NCI-H345 treated with DMSO at 0.1 percent for 48 hours (cell line): ENCODE data around the gene ITPRID2.
"Not testable (repeated sequence)": the region's sequence is repeated elsewhere in the genome, so short reads cannot be mapped to it uniquely, and the experiment has no call there.

ENCODE experiments used
- DNase-seq: peaks from one replicate; lab custom pipeline; 2025; ENCODE audit not compliant: unreplicated experiment; lab: John Stamatoyannopoulos, UW

The ITPRID2 gene

DNA sequence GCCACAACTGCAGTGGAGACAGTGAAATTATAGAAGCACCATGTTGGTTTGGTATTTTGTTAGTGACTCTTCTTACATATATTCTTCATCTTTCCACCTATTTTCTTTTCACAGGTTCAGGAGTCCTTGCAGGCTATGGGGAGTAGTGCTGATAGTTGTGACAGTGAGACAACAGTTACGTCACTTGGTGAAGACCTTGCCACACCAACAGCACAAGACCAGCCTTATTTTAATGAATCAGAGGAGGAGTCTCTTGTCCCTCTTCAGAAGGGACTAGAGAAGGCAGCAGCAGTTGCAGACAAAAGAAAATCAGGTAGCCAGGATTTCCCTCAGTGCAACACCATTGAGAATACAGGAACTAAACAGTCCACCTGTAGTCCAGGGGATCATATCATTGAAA, 23.6 kb downstream of the ITPRID2 start:
- no peak for DNase-seq

DNA sequence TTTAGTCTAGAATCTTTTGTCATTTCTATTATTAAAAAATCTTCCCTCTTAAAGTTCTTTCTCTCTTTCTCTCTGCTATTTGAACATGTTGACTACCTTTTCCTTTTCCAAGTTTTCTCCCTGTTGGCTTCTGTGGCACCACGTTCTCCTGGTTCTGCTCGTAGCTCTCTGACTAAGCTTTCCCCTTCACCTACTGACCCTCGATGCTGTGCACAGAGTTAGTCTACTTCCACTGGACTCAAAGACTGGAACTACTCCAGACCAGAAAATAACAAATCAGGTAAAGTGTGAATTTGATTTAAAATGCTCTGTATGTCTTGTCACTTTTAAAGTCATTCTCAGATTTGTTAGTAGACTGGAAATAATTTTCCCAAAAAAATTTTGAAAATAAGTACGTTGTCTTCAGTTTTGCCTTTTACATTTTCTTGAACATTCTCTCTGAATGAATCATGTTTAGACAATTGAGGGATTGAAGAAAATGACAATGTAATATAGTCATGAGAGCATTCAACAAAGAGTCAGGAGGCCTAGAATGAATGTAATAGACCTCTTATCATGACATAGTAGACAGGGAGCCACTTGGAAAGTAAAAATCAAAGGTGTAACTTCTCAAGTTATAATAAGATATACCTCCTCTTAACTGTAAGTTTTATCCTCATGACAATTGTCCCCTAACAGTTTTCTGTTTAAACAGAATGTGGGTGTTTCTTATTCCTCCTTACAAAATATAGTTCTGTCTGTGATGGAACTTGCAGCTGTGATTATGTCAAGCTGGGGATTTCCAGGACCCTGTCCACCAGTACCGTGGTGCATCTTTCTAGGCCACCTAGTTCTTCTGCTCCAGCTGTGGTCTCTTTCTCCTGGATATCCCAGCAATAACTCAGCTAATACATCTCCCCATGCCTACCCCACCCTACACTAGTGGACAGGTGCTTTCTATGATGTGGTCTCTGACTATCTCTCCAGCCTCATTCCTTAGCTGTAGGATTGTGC, 25.5 kb downstream of the ITPRID2 start:
- DNase-seq, result no peak

DNA sequence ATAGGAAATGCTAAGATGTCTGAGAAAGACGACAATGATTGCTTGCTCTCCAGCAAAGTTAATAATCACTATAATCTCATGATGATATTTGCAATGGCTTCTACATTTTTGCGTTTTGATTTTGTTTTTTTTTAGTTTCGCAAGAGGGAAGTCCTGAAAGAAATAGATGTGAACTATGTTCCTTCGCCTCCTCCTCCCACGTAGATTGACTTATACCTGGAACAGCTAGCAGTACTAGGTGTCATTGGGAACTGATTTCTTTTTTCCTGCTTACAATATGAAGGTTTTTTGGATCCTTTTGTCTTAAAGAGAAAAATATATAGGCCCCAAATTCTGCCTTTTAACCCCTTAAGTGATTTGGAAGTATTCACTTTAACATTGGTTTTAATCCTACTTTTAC, 26.7 kb downstream of the ITPRID2 start:
- no peak for DNase-seq

DNA sequence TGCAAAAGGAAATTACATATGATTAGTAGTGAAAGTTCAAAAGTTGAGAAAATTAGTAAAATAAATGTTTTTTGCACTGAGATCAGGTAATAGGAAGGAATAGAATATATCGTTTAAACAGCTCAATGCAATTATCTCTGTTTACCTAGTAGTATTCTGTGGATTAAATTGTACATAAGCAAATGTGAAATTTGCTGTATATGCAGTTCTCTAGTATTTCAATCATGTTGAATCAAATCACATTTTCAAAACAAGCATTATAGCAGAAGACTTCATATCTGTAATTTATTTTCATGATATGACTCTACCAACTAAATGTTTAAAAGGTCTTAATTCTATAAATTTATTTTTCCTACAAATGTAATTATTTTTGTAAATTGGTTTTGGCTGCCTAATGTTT, 31.6 kb downstream of the ITPRID2 start:
- DNase-seq, result no peak

DNA sequence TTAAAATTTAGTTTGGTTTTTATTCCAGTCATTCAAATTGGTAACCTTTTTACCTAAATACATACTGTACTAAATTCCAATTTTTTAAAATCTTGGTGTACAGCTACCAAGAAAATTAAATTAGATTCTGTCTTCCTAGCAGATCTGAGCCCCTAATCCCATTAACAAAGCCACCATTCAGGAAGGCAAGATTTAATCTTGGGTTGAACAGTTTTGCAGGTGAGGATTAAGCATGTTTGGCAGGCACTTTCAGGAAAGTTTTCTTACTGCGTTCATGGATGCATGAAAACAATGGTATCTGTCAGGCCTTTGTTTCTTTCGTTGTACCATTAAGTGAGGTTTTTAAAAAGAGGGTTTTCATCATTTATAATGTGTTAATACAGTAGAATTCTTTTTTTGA, 32.8 kb downstream of the ITPRID2 start:
- DNase-seq, result no peak

DNA sequence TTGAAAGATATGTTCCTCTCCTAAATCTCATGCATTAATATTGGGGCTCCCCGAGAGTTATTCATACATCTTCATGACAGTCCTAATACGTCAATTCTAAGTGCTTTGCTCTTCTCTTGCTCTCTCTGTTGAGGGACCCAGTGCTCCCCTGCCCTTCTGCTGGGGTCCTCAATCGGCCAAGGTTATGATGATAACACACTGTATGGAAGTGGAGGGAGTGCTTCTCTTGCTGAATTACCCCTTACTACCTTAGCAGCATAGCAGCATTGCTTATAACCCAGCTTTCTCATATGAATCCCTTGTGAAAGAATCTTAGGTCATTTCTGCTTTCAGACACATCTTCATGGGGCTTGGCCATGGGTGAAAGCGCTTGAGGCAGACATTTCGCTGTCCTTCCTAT, 43.2 kb downstream of the ITPRID2 start:
- DNase-seq, result no peak

DNA sequence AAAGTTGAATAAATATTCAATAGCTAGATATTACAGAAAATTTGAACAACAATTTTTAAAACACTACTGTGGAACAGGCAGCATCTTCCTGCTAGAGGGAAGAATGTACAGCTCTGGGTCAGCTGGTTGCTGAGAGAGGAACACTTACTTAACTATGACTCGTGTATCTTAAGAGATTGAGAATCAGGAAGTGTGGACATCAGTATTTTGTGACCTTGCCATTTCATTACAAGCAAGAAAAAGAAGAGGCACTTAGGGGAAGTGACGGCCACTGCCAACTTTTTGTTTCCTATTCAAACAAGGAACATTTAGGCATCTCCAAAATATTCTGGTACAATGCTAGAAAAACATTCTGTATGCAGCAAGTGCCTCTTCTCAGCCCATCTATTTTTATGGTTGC, 45.9 kb downstream of the ITPRID2 start:
- no peak for DNase-seq

DNA sequence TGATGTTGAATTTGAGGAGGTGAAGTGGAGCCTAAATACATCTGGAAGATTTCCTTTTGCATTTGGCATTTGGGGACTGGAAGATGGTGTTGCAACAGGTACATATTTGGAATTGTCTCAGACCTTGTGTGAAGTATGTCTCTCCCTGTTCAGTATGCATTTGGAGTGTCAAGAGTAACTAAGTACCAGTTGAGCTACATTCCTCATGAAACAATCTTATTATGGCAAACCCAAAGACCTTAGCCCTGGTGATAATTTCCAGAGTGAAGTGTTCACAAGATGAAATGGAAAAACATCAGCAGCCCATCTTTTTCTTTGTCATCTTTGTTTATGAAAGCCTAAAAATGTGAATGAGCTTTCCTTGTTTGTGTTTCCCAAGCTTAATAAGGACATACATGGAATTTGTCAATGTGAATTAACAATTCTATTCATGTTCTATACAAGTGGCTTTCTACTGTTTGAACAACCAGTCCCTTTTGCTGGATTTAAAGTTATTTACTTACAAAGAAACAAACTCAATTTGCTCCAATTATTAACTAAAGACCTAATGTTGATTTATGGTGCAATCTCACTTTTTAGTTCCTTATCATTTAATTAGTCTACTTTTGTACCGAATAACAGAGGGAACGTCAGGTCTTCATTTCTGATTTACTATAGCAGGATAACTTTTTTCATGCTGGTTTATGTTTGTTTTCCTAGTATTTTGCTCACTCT, 52.0 kb downstream of the ITPRID2 start:
- DNase-seq, result no peak

DNA sequence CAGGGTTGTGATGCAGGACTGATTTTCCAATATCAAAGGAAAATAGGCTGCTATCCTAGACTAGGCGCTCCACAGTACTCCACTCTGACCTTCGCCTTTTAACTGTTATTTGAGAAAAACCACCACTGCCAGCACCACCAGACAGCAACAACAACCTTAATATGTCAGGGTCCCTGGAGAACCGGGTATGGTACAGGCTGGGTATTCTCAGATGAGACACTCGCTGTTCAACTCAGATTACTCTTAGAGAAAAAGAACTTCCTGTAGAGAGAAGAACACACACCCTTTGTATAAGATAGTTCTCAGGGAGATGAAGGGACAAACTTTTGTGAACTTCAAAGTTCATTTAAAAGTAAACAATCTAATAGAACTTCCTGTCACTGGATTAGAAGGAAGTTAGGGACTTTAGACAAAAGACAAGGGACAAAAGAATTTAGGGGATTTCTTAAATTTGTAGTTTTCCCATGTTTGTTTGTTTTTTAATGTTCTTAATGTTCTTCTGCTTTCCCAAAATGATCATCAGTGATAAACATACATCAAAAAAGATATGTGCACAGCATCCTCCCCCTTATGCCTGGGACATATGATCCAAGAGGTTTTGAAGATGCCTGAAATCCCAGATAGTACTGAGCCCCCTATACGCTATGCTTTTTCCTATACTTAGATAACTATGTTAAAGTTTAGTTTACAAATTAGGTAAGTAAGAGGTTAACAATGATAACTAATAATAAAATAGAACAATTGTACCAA, 52.8 kb downstream of the ITPRID2 start:
- DNase-seq, result no peak

DNA sequence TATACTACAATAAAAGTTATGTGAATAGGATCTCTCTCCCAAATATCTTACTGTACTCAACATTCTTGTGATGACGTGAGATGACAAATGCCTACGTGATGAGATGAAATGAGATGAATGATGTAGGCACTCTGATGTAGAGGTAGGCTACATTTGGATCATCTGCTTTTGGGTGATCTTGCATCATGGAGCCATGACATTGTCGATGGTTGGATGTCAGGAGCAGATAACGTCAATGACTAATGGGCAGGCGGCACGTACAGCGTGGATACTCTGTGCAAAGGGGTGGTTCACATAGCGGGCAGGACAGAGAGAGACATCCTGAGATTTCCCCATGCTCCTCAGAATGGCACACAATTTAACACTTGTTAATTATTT, 53.4 kb downstream of the ITPRID2 start:
- DNase-seq, result no peak

DNA sequence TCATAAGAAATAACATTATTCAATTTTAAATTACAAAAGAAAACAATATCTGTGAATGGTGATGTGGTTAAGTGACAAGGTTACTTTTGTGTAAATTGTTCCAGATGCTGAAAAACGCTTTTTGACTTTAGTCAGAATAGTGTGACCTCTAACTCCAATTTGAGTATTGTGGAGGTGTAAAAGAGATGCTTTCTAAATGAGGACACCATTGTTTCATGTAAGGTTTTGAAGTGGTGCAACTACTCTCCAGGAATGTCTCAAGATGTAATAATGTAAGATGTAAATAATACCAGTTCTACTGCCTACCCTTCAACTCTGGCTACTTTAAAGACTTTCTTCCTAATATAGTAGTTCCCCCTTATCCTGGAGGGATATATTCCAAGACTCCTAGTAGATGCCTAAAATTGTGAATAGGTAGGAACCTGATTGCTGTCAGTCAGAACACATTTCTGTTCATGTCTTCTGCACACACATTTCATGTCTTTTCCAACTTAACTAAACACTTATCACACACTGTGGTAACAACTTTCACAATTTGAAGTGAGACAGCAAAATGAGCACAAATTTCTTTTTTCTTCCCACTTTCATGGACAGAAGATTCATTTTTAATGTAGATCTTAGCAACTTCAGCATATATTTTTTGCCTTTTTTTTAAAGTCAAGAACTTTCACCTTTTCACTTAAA, 55.1 kb downstream of the ITPRID2 start:
- DNase-seq, result no peak

DNA sequence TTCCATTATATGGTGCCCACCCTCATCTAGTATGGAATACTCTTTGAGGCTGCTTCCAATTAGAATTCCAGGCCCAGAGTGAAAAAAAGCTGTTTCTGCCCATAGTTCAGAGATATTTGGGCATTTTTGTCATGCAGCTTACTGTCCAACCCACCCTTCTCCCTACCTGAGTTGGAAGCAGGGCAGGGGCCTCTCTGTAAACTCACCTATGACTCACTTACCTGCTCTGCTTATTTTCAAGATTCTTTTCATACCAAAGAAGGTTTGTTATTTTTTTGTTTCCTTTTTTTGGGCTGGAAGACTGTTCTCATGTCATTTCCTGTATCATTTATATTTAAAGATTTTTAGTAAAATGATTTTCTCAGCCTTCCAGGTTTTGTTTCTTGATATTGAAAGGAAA, 55.7 kb downstream of the ITPRID2 start:
- DNase-seq, result no peak

DNA sequence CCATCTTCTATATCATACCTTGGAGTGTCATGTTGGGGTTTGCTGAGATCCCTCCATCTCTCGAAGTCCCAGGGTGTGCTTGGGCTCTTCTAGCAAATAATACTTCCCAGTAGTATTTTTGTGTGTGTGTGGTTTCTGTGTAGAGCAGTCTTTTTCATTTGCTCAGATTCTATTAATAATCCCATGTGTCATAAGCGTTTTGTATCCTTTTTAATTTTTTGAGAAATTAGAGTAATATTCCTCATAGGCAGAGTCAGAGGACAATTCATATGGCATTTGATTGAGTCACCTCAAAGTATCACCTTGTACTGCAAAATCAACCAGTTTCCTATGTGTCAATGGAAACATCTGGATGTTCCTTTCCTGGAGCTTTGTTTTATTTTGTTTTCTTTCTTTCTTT, 56.7 kb downstream of the ITPRID2 start:
- DNase-seq, result no peak

DNA sequence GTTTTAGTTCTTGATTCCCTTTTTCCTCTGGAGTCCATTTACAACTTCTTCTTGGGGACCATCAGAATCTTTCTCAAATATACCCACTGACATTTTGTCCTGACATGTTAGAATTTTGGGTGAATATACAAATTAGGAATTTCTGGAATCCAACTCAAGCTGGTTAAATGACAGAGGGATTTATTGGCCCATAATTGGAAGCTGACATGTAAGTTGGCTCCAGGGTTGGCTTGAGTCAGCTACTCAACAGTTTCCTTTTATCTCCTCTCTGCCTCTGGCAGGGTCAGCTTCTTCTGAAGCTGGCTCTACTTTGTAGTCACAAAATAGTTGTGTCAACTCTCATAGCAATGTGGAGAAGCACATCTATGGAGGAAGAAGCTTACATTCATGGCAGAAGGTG, 57.5 kb downstream of the ITPRID2 start:
- no peak for DNase-seq

DNA sequence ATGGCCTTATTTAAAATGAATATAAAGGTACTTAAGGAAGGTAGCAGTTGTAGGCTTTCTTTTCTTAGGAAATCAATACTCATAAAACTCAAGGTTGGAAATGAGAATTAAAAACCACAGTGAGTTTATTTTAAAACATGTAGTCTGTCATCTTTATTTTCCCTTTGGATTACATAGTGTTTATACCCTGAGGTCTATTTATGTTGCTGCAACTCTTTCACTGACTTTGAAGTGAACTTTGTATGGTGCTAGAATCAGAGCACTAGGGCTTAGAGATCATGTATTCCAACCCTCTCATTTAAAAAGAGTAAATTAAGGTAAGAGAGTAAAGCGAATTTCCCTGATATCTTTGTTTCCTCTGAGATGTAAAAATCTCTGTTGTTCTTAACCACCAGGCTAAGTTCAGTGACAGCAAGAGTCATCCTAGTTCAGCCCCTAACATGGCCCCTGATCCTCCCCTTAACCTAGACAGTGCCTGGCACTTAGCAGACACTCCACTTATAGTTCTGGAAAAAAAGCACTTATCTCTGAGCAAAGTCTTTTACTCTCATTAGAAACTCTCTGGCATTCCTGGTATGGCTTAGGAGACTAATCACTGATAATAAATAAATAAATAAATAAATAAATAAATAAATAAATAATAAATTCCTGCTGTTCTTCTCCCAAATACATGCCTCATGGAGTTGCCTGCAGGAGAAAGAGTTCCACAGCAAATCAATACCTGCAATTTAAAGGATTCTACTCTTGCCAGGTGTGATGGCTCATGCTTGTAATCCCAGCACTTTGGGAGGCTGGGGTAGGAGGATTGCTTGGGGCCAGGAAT, 61.1 kb downstream of the ITPRID2 start:
- DNase-seq, result no peak

DNA sequence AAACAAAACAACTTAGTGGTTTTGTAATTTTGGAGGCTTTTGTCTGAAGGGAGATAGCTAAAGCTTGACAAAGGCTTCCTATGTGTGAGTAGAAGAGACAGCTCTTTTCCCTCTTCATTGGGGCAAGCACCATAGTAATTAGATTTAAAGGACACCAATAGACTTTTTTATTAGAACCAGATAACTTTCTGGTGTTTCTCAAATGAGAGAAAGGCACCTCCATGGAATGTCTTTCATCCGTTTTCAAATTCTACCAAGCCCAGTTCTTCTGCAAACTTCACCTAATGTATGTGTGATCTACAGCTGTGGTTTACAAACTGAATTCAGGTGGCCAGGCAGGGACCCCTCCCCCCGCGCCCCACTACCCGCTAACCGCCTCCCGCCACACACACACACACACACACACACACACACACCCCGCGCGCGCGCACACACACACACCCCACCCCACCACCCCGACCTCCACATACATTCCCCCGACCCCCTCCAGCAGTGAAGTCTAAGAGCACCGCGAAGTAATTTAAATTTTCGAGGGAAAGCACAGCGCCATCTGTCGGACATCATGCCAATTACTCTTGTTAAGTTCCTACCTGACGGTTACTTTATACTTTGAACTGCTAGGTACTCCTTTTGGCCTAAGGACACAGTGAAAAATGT, 62.5 kb downstream of the ITPRID2 start:
- no peak for DNase-seq

DNA sequence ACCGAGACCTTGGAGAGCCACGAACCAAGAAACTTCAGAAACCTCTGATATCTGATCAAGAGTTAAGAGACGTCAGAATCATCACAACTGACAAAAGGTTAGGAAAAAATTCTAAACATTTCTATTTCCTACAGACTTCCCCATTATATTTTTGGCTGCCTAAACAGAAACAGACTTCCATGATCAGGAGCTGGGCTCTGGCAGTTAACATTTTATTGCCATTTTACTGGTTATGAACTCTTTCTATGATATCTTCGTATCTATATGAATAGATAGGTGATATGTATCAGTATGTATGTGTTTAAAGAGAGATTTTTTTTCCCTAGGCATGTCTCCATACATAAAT, 63.0 kb downstream of the ITPRID2 start:
- DNase-seq, result no peak

DNA sequence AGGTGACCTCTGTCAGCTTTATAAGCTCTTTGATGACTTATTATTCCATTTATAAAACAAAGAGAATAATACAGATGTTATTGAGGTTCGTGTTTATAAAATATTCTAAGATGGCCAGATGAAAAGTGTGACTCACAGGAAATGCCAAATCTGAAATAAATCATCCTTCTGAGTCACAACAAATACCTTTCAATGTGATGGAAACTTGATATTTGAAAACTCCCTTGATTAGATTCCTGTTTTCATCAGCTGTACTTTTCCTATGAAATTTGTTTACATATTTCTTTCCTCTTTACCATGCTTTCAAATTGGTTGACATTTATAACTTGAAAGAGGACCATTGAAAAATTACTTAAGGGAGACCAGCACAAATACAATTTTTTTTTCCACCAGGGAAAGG, 63.5 kb downstream of the ITPRID2 start:
- no peak for DNase-seq

DNA sequence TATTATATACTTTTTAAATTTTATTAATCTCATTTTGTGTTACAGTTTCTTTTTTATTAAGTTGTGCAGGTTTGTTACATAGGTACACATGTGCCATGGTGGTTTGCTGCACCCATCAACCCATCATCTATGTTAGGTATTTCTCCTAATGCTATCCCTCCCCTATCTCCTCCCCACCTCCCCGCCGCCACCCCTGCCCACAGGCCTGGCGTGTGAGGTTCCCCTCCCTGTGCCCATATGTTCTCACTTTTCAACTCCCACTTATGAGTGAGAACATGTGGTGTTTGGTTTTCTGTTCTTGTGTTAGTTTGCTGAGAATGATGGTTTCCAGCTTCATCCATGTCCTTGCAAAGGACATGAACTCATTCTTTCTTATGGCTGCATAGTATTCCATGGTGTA, 64.3 kb downstream of the ITPRID2 start:
- DNase-seq, result not testable (repeated sequence)

DNA sequence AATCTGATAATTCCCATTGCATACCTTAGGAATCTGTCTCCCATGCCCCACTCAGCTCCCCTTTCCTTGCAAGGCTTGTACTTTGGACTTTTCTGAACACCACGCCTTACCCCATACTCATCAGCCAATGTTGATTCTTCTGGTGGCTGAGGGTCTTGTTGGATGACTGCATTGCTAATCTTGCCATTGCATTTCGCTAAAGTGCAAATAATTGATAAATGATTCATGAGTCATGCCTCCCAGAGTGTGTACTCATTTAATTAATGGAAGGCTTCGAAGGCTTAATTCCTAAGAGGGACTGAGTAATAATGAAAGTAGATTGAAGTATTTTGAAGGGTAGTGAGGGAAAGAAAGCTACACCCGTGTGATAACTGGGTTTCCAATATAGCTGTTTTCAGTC, 66.1 kb downstream of the ITPRID2 start:
- DNase-seq, result no peak
